Measurements from ENCODE around the gene RGS9. TPM values are rescaled to one million over a fixed set of nuclear protein-coding genes. Genes with fewer than 3 reads are reported as not detected.

The RGS9 gene
- total and polyA plus RNA-seq, 2 experiments from 2014 or later = 12.8 to 29.6 TPM

- no peaks in the 10 kb centered on the region for H3F3A ChIP-seq (replicated peaks; ENCODE audit: low read depth)
- no peaks in the 10 kb centered on the region for H4K20me1 ChIP-seq (replicated peaks; ENCODE audit: insufficient read depth)
- H3K9me2 ChIP-seq (ENCODE audit: insufficient read depth) = no peaks in the 10 kb centered on the region
- no peak overlapping the region for H2AFZ ChIP-seq
- Mint-ChIP-seq H3K4me3 (no peak overlapping the region), H3K4me1 (peaks cover 3% of the 10 kb centered on the region; the same call in 2 of the 3 replicates), H3K36me3 (ENCODE audit: low read depth) (peaks cover 4% of the 10 kb centered on the region; the same call in 1 of the 3 replicates), H3K9me3 (no peaks in the 10 kb centered on the region; the same call in 2 of the 3 replicates), H3K27ac (no peak overlapping the region), H3K27me3 (ENCODE audit: insufficient read depth, low read depth, poor library complexity) (no peaks in the 10 kb centered on the region)
- H3K79me2 ChIP-seq (replicated peaks; ENCODE audit: insufficient read depth) = no peaks in the 10 kb centered on the region
- no peak overlapping the region for H3K4me3 ChIP-seq
- H3K27ac ChIP-seq (ENCODE audit: low read depth) = no peak overlapping the region
- H3K4me1 ChIP-seq (ENCODE audit: insufficient read depth) = no peaks in the 10 kb centered on the region
- TF ChIP-seq POLR2AphosphoS5 (IDR thresholded peaks at IDR 0.05; ENCODE audit: low read depth) (no peak), JUNB (IDR thresholded peaks at IDR 0.05; ENCODE audit: unreplicated experiment) (no peak), REST (IDR thresholded peaks at IDR 0.05; ENCODE audit: unreplicated experiment) (no peak), CTCF (conservative IDR thresholded peaks at IDR 0.05; ENCODE audit: low read depth in 2 of 2) (no peak), ZNF331 (CRISPR knock-in tag; IDR thresholded peaks at IDR 0.05; ENCODE audit: low read depth) (no peak), EZH2phosphoT487 (IDR thresholded peaks at IDR 0.05; ENCODE audit: unreplicated experiment) (no peak), CREB1 (CRISPR knock-in tag; IDR thresholded peaks at IDR 0.05; ENCODE audit: low read depth) (no peak), ETS1 (IDR thresholded peaks at IDR 0.05) (no peak), STAT1 (IDR thresholded peaks at IDR 0.05; ENCODE audit: unreplicated experiment) (no peak), NANOG (IDR thresholded peaks at IDR 0.05; ENCODE audit: borderline replicate concordance) (no peak), ZNF114 (CRISPR knock-in tag; IDR thresholded peaks at IDR 0.05) (no peak), EZH2 (IDR thresholded peaks at IDR 0.05; ENCODE audit: low read depth, unreplicated experiment) (no peak), ZNF462 (CRISPR knock-in tag; IDR thresholded peaks at IDR 0.05) (no peak)
- ATAC-seq (no peak), DNase-seq (ENCODE audit: low spot score) (no peak)
- H3K4me2 ChIP-seq = no peak overlapping the region
- no peaks in the 10 kb centered on the region for H3K27me3 ChIP-seq (ENCODE audit: insufficient read depth)
- no peaks in the 10 kb centered on the region for H3K36me3 ChIP-seq (ENCODE audit: insufficient read depth)
Observed at GRCh38 chr17:65108152-65108551, 29.0 kb upstream of the RGS9 start.
